ENCODE data around the gene SLC51A. TPM values are rescaled to one million over a fixed set of nuclear protein-coding genes. Genes with fewer than 3 reads are reported as not detected.
A peak's percentile ranks its signal among the peaks of the same experiment; 100 is the strongest.

SLC51A gene
- total RNA-seq, 1 experiment from 2014 or later: not detected

DNA sequence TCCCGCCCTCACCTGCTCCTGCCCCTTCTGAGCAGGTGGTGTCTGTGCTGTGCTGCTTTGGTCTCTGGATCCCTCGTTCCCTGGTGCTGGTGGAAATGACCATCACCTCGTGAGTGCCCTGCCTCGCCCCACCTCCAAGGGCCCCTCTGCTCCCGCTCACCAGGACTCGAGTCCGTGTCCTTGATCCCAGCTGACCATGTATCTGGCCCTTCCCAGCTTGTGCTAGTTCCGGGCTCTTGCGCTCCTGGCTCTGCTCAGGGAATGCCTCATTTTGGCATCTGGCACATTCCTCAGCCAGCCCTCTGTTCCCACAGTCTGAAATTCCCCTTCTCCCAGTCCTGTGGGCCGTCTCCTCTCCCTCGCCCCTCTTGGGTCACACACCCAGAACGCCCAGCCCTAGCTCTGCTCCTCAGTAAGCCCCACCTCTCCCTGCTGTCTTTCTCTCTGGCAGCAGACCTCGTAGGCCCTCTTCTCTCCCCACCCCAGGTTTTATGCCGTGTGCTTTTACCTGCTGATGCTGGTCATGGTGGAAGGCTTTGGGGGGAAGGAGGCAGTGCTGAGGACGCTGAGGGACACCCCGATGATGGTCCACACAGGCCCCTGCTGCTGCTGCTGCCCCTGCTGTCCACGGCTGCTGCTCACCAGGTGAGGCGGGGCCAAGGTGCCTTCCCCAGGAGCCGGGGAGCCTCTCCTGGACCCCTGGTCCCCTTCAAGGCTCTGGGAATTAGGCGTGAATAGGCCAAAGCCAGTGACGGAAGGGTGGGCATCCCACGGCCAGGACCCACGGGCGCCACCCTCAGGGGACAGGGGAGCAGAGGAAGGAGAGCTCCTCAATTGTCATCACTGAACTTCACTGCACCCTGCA is 11.5 kb downstream of the SLC51A start:
- H3K36me3 Mint-ChIP-seq (ENCODE audit: insufficient read depth, unreplicated experiment): peaks cover 14% of the 10 kb centered on the region
- no peak overlapping the region for H3K4me3 Mint-ChIP-seq (ENCODE audit: unreplicated experiment)
- H3K4me1 ChIP-seq: no peaks in the 10 kb centered on the region
- POLR2A ChIA-PET: no interaction called here
- H3K36me3 ChIP-seq (ENCODE audit: control insufficient read depth, insufficient read depth, low read length): no peaks in the 10 kb centered on the region
- no peaks in the 10 kb centered on the region for H3K27me3 Mint-ChIP-seq (ENCODE audit: insufficient read depth, unreplicated experiment)
- H3K9me3 Mint-ChIP-seq (ENCODE audit: unreplicated experiment): no peaks in the 10 kb centered on the region
- peak overlapping the region; percentile 66 for H3K27ac Mint-ChIP-seq (ENCODE audit: unreplicated experiment)
- no peaks in the 10 kb centered on the region for H3K27me3 ChIP-seq (replicated peaks; ENCODE audit: control insufficient read depth, insufficient read depth, low read length)
- no peaks in the 10 kb centered on the region for H3K4me1 Mint-ChIP-seq (ENCODE audit: low read depth, unreplicated experiment)
- no peak for DNase-seq
- no TSS peak for BruUV-seq (replicated peaks)
- CTCF ChIA-PET: no interaction called here
- intact Hi-C loops (cut with micrococcal nuclease; ENCODE audit: unreplicated experiment): no loop called here
- no peak overlapping the region for H3K4me3 ChIP-seq (ENCODE audit: low read depth, low read length)
- no peaks in the 10 kb centered on the region for H3K9me3 ChIP-seq
- TF ChIP-seq, protein P1, sequence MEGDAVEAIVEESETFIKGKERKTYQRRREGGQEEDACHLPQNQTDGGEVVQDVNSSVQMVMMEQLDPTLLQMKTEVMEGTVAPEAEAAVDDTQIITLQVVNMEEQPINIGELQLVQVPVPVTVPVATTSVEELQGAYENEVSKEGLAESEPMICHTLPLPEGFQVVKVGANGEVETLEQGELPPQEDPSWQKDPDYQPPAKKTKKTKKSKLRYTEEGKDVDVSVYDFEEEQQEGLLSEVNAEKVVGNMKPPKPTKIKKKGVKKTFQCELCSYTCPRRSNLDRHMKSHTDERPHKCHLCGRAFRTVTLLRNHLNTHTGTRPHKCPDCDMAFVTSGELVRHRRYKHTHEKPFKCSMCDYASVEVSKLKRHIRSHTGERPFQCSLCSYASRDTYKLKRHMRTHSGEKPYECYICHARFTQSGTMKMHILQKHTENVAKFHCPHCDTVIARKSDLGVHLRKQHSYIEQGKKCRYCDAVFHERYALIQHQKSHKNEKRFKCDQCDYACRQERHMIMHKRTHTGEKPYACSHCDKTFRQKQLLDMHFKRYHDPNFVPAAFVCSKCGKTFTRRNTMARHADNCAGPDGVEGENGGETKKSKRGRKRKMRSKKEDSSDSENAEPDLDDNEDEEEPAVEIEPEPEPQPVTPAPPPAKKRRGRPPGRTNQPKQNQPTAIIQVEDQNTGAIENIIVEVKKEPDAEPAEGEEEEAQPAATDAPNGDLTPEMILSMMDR (IDR thresholded peaks at IDR 0.05; ENCODE audit: insufficient read depth in 1 of 2, low read depth in 1 of 2, low read length in 1 of 2, severe bottlenecking in 1 of 2, unreplicated experiment in 1 of 2): no peak

- Histone ChIP-seq H3K4me3 (ENCODE audit: low read depth, low read length) (no peak overlapping the region), H3K27me3 (replicated peaks; ENCODE audit: control insufficient read depth, insufficient read depth, low read length) (no peaks in the 10 kb centered on the region), H3K9me3 (no peaks in the 10 kb centered on the region), H3K4me1 (no peaks in the 10 kb centered on the region), H3K36me3 (ENCODE audit: control insufficient read depth, insufficient read depth, low read length) (no peaks in the 10 kb centered on the region)
- intact Hi-C loops (cut with micrococcal nuclease; ENCODE audit: unreplicated experiment): no loop called here
- no peak overlapping the region for H3K4me3 Mint-ChIP-seq (ENCODE audit: unreplicated experiment)
- no TSS peak for BruUV-seq (replicated peaks)
- no peaks in the 10 kb centered on the region for H3K27me3 Mint-ChIP-seq (ENCODE audit: insufficient read depth, unreplicated experiment)
- H3K4me1 Mint-ChIP-seq (ENCODE audit: low read depth, unreplicated experiment): no peaks in the 10 kb centered on the region
- H3K36me3 Mint-ChIP-seq (ENCODE audit: insufficient read depth, unreplicated experiment): peaks cover 33% of the 10 kb centered on the region
- ChIA-PET CTCF (no interaction called here), POLR2A (no interaction called here)
- TF ChIP-seq, protein P1 (IDR thresholded peaks at IDR 0.05; ENCODE audit: insufficient read depth in 1 of 2, low read depth in 1 of 2, low read length in 1 of 2, severe bottlenecking in 1 of 2, unreplicated experiment in 1 of 2): no peak
- no peak for DNase-seq
- no peaks in the 10 kb centered on the region for H3K9me3 Mint-ChIP-seq (ENCODE audit: unreplicated experiment)
- H3K27ac Mint-ChIP-seq (ENCODE audit: unreplicated experiment): no peak overlapping the region
Observed at GRCh38 chr3:196232154-196232881, 16.0 kb downstream of the SLC51A start.

DNA sequence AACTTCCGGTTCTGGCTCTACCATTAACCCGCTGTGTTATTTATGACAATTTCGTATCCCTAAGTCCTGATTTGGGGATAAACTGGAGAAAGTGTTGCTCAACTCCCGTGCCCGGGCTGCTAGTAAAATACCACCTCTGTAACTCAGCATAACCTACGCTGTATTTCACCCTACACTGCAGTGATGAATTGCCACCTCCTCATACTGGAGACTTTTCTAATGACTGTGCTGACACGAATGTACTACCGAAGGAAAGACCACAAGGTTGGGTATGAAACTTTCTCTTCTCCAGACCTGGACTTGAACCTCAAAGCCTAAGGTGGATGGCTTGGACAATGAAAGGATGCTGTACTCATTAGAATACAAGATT is 16.5 kb downstream of the SLC51A start:
- H3K4me1 Mint-ChIP-seq (ENCODE audit: low read depth, unreplicated experiment): no peaks in the 10 kb centered on the region
- Histone ChIP-seq H3K27me3 (replicated peaks; ENCODE audit: control insufficient read depth, insufficient read depth, low read length) (no peaks in the 10 kb centered on the region), H3K4me3 (ENCODE audit: low read depth, low read length) (no peak overlapping the region), H3K36me3 (ENCODE audit: control insufficient read depth, insufficient read depth, low read length) (no peaks in the 10 kb centered on the region), H3K9me3 (no peaks in the 10 kb centered on the region), H3K4me1 (no peaks in the 10 kb centered on the region)
- TF ChIP-seq, protein P1 (IDR thresholded peaks at IDR 0.05; ENCODE audit: insufficient read depth in 1 of 2, low read depth in 1 of 2, low read length in 1 of 2, severe bottlenecking in 1 of 2, unreplicated experiment in 1 of 2): no peak
- DNase-seq: no peak
- POLR2A ChIA-PET: no interaction called here
- peaks cover 28% of the 10 kb centered on the region for H3K36me3 Mint-ChIP-seq (ENCODE audit: insufficient read depth, unreplicated experiment)
- intact Hi-C loops (cut with micrococcal nuclease; ENCODE audit: unreplicated experiment): no loop called here
- H3K9me3 Mint-ChIP-seq (ENCODE audit: unreplicated experiment): no peaks in the 10 kb centered on the region
- H3K4me3 Mint-ChIP-seq (ENCODE audit: unreplicated experiment): no peak overlapping the region
- H3K27me3 Mint-ChIP-seq (ENCODE audit: insufficient read depth, unreplicated experiment): no peaks in the 10 kb centered on the region
- no peak overlapping the region for H3K27ac Mint-ChIP-seq (ENCODE audit: unreplicated experiment)
- CTCF ChIA-PET: no interaction called here
- BruUV-seq (replicated peaks): no TSS peak
